Midbrain (tissue), 1 donor: ENCODE measurements around the gene SLC26A11.

Experiments
- DNase-seq: peaks from one replicate; lab custom pipeline; 2025; lab: John Stamatoyannopoulos, UW

SLC26A11 gene

GRCh38 chr17:80220054-80220735 lies at the start of gene SLC26A11, which contains the start of gene SGSH:
SLC26A11 (plus strand) TSS chr17:80220427; CDS start chr17:80221561, 1,134 bp downstream.
SGSH (minus strand) TSS chr17:80220333; CDS start chr17:80220313, 20 bp downstream.
- DNase-seq, result peak; percentile 52

GRCh38 chr17:80171681-80172080 lies 48.5 kb upstream of the SLC26A11 start:
- no peak for DNase-seq

GRCh38 chr17:80173126-80173525 lies 47.1 kb upstream of the SLC26A11 start:
- DNase-seq, result no peak

- DNase-seq, result no peak
Measured at GRCh38 chr17:80173916-80174315, 46.3 kb upstream of the SLC26A11 start.

- DNase-seq, result no peak
Measured at GRCh38 chr17:80176757-80177156, 43.5 kb upstream of the SLC26A11 start.

- DNase-seq, result no peak
Measured at GRCh38 chr17:80177986-80178595, 42.1 kb upstream of the SLC26A11 start.

- DNase-seq, result no peak
Measured at GRCh38 chr17:80180192-80180591, 40.0 kb upstream of the SLC26A11 start.

- no peak for DNase-seq
Measured at GRCh38 chr17:80181431-80181830, 38.8 kb upstream of the SLC26A11 start.

- no peak for DNase-seq
Measured at GRCh38 chr17:80182118-80182844, 37.9 kb upstream of the SLC26A11 start.

GRCh38 chr17:80182845-80183223 lies 37.4 kb upstream of the SLC26A11 start:
- no peak for DNase-seq

- no peak for DNase-seq
Measured at GRCh38 chr17:80183581-80184422, 36.4 kb upstream of the SLC26A11 start.

GRCh38 chr17:80184423-80184714 lies 35.9 kb upstream of the SLC26A11 start:
- no peak for DNase-seq

- DNase-seq, result no peak
Measured at GRCh38 chr17:80185968-80186367, 34.3 kb upstream of the SLC26A11 start.

GRCh38 chr17:80187090-80187489 lies 33.1 kb upstream of the SLC26A11 start:
- no peak for DNase-seq

GRCh38 chr17:80187515-80187941 lies 32.7 kb upstream of the SLC26A11 start:
- no peak for DNase-seq

GRCh38 chr17:80189611-80190010 lies 30.6 kb upstream of the SLC26A11 start:
- no peak for DNase-seq

- no peak for DNase-seq
Measured at GRCh38 chr17:80190716-80191115, 29.5 kb upstream of the SLC26A11 start.

- DNase-seq, result no peak
Measured at GRCh38 chr17:80191192-80191591, 29.0 kb upstream of the SLC26A11 start.

- peak; percentile 28 for DNase-seq
Measured at GRCh38 chr17:80191865-80192661, 28.2 kb upstream of the SLC26A11 start.

- DNase-seq, result no peak
Measured at GRCh38 chr17:80195141-80195540, 25.1 kb upstream of the SLC26A11 start.
